ENCODE data around the gene NRXN3.

The NRXN3 gene

DNA sequence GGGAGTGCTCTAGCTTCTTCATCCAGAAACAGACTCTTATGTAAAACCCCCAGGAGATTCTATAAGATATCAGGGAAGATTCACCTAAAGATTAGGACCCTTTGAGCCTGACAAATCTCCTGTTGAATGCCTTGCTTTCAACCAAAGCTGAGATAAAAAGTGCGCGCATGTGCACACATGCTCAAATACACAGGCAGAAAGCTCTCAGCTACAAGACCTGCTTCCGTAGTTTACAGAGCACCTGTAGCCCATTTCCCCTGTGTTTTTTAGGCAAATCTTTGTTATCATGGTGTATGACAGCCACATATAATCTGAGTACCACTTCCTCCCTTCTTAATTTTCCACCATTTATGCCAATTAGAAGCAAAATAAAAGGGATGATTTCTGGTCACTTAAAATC is 866.9 kb downstream of the NRXN3 start:
- DNase-seq: no peak

DNA sequence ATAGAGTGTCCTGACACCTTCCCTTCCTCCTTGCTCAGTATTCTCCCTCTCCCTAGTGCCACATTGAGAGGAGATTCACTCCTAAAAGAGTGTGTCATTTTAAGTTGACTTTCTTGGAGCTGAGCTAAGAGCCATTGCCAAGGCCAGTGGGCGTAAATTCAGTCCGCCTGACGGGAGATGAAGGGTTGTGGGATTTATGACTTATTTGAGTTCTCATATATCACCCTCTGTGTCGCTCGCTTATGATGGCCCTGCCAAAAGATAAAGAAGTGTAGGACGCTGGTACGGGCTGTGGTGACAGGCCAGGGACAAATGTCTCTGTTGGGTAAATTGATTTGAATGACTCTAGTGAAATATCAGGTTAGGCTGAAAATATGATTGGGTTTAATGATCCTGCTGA is 867.4 kb downstream of the NRXN3 start:
- no peak for DNase-seq

DNA sequence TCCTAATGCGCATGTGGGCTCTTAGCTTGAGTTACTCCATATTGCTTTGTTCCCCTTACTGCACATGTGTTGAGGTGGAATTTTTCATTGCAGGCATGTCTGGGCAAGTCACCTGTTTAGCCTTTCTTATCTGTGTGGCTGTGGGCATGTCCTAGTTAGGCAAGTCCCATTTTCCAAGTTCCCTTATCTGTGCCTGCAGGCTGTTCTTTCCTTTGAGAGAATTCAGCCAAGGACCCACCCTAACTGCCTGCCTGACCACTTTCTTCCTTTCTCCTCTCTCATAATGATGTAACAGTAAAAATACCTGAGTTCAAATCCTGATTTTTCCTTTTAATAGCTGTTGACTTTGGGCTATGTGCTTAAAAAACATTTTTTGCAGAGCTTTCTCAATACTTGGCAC is 870.6 kb downstream of the NRXN3 start:
- no peak for DNase-seq

DNA sequence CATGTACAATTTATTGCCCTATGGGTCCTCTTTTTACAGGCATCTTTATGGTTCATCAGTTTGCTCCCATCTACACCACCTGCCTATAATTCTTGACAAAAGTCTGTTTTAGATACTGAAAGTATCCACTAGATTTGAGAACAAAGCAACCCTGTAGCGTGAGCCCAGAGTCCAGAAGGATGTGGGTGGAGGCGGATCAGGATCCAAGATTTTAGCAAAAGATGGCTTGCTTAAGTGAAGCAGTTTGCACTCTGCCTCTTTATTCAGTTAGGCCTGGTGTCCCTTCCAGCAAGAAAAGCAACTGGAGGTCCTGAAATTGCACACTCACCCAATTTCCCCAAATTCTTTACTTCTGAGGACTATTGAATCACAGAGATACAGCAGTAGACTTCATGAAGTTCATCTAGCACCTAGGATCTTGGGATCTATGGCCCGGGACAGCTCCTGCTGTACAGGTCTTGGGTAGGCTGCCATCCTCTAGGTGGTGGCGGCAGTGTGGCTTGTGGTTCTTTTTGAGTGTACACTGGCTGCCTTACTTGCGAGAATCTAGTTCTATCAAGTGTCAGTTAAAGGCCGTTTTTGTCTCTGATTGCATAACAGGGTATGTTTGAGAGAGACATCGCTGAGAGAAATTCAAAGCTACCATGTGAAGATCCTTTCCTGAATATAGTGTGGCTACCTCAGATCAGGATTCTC is 873.2 kb downstream of the NRXN3 start:
- DNase-seq: no peak

DNA sequence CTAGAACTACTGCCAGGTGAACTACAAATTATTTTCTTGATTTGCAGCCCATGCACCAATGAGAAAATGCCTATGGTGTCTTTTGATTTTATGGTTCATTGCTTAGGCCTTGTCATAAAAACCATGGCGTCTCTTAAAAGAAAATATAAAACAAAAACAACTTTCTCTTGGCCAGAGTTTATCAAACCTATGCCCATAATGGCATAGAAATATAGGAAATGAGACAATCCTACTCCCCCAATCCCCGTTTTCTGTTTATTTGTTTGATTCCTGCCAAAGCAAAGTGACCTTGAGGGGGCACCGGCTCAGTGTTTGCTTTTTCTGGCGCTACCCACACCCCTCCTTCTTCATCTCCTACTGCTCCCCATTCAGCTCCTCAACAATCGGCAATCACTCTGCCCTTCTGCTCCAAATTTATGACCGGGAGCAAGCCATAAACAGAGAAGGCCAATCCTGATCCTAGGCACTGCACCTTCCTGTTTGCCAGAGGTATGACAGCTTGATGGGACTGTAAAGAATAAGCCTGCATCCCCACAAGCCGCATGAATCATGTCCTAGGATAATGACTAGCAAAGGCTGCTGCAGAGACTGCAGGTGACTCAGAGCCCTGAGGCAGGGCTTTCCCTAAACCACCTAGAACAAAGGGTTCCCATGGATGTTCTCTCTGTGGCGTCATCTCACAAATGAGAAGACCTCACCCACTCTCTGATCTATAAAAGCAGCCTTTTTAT is 874.9 kb downstream of the NRXN3 start:
- peak; percentile 63 to 90 for DNase-seq

DNA sequence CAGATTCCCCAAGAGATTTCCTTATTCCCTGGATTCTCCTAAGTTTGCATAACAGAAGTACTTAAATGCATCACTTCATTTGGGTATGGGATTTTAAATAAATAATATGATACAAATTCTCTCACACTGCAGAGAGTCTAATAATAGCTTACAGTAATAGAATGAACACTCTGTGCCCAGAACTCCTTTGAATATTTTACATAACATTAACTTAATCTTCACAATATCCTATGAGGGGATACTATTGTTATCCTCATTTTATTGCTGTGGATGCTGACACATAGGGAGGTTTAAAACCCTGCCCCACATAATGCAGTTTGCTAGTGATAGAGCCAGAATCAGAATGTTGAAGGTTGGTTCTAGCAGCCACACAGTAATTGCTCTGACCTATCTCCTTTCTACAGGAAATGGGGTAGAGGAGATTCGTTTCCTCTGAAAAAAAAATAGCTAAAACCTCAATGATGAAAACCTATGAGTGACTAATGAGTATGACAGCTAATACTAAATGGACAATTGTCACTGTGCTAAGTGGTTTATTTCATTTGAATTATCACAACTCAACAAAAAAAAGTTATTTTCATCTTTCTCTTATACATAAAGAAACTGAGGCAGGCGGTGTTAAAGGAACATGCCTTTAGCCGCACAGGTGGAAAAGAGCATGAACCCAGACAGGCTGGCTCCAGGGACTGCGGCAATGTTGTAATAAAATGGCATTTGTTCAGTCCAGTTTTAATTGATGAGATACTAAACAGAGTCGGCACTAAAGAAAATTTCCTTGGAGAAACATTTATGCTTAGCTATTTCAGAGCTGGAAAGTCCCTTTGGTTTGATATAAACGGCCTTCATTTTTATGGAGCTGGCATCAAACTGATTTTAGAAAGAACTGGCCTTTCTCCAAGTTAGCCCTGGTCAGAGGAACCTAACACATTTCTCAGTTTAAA is 880.9 kb downstream of the NRXN3 start:
- DNase-seq: no peak

DNA sequence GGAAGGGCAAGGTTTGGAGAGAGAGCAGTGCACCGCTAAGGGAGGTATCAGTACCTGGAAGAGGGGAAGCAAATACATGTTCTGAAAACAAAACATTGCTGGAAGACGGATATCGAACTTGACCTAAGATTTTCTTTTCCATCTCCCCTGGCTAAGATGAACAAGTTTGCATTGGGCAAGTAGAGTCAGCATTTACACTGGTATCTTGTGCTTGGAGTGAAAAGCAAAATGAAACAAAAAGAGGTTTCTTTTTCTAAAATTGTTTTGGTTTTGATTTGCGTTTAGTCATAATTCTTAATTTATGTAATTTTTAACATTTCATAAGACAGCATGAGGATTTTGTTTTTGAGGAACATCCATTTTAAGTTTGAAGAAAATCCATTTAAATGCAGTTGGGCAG is 881.6 kb downstream of the NRXN3 start:
- DNase-seq: no peak

DNA sequence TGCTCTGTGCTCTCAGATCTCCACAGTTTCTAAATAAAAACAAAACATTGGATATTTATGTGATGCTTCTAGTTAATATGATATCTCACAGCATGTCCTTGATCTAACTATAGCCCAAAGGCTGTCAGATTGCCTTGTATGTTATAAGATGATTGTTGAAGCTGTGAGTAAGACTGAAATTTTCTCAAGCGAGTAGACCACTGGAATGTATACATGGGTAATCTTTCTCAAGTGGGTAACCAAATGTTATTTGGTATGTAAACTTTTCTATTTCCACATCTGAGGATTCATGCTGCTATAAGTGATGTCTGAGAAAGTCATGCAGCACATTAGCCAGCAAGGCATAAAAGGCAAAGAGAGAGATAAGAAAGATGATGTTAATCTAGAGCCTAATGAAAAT is 886.7 kb downstream of the NRXN3 start:
- no peak for DNase-seq

DNA sequence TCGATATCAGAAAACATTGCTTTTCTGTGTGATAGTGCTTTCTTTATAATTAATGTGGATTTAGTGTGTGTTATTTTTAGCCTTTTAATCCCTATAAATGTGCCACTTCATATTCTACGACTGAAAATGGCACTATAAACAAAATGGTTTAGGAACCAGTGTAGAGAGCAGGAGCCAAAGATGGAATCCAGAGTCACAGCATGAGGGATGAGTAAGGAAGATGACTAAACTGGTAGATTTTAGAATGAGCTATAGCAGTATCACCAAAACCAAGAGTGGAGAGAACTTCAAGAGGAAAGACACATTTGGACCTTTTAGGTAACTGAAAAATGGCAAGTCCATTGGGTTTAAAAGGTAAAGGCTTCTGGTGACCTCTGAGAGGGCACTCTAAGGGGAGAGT is 887.2 kb downstream of the NRXN3 start:
- DNase-seq: no peak

DNA sequence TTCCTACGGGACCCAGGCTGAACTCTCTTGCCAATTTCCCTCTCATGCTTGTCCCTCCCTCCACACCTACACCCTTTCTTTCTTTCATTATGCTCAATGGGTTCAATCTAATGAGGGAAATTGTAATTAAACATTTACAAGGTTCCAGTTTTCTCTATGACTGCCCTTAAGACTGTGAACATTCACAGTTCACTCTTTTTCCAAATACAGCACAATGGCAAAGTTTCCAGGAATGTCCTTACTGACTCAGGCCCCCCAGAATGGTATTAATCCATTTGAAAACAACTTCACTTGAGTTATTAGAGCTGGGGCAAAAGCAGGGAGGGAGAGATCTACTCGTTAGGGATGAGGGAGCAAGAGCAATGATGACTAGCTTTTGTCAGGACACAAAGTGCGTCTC is 892.1 kb downstream of the NRXN3 start:
- no peak for DNase-seq

DNA sequence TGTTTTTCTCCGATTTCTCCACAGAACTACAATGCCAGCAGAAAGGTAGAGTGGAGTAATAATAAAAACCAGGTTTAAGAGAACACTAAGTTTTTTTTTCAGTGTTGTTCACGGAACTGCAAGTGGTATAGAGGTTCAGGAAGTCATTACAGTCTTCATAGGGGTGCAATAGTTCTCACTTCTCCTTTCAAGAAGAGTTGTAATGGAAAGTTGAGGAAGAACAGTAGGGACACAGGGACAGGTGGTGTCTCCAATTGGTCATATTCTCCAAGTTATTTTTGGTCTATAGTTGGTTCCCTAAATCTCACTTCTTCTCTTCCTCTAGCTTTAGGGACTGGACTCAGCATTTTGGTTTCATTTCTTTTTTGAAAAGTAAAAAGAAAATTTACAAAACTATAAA is 894.0 kb downstream of the NRXN3 start:
- no peak for DNase-seq

DNA sequence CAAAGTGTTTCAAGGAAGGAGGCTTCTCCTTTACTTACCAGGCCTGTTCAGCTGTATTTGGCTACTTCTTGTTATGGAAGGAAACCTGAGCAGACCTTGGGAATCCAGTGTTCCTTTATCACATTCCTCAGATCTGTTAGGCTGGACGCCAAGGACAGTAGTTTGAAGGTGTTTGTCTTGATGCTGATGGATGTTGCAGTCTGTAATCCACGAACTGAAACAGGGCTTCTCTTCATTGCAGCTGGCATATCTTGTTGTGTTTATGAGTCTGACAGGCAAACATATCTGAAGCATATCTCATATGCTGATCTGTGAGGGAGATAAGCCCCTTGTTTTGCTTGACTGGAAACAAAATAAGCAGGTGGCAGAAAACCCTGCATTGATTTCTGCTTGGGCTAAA is 904.3 kb downstream of the NRXN3 start:
- no peak for DNase-seq

DNA sequence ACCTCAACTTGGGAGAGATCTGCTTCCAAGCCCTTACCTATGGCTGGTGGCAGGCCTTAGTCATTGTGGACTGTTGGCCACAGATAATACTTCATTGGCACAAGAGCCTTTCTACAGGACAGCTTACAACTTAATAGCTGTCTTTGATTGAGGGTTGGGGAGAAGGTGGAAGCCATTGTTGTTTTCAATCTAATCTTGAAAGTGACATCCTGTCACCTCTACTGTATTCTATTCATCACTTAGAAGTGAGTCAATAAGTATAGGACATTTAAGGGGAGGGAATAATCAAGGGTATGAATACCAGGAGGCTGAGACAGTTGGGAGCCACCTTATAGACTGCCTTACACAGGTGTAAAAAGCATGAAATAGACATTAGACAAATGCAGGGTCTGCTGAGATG is 906.3 kb downstream of the NRXN3 start:
- DNase-seq: no peak

DNA sequence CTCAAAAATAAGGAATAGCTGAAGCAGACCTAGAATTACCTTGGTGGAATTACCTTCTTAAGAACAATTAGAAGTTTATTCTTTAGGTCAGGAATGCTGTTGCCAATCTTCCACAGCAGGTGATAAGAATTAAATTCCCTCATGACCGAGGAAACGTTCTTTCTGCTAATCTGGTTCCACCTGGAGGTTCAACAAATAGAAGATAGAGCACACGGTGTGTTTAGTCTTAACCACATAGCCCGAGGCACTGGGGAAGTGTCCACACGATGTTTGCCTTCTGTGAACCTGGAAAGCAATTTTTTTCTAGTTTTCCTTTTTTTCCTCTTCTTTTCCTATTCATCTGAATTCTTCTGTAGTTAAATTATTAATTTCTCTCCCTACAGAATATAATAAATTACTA is 906.9 kb downstream of the NRXN3 start:
- peak; percentile 36 to 60 for DNase-seq

DNA sequence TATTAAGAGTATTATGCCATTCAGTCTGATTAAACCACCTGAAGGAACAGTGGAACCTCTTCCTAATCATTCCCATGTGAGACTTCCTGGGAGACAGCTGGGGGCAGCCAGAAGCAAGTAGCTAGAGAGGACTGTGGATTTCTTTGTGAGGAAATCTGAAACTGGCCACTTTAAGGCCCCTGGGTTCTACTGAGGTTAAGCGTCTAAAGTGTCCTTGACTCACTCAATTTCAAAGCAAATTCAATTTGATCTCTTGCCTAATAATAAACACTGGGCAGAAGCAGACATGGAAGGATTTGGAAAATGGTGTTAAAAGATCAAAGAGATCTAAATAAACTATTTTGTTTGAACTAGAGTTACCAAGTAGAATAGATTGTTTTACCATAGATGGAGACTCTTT is 909.9 kb downstream of the NRXN3 start:
- no peak for DNase-seq

DNA sequence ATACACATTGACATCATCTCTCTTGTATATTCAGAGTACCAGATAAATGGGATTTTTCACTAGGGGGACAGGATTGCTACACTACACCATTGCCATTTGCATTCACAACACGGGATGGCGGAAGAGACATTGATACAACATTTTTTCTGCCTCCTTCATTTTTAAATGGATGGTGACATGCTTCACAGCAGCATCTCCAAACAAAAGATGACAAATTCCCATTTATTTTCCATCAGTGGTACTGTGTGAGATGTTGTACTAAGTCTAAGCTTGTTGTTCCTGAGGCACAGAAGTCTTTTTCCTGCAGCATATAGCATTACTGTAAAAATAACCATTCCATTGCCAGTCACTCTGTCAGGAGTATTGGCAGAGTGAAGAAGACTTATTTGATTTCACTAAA is 912.7 kb downstream of the NRXN3 start:
- no peak for DNase-seq

DNA sequence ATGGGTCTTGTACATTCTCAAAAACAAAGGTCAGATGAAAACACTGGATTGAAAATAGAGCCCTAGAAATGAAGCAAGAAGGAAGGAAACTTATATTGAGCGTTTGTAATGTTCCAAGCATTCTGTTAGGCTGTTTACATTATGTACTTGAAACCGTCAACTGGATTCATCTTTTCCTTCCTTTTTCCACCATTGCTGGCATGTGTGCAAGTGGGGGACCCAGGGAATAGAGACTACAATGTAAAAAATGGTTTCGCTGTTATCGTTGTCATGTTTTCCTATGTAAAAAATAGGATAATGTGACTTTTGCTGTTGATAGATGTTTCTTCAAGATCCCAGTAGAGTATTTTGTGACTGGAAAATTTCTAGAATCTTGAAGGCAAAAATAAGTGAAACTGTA is 913.2 kb downstream of the NRXN3 start:
- DNase-seq: no peak

DNA sequence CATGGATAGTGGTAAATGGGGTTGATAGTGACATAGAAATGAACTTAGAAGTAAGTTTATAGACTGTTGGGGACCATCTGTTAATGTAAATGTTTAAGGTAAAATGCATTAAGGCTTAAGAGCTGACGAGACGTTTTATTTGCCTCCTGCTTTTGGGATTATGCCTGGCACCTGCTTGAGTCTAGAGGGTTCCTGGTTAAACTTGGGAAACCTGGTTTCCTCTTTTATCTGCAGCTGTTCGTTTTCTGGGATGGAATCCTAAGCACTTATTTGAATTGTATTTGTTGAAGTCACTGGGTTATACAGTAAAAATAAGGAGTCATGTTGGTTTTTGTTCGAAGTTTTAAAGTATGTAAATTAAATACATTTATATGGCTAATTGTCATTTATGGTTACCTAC is 914.7 kb downstream of the NRXN3 start:
- no peak for DNase-seq

DNA sequence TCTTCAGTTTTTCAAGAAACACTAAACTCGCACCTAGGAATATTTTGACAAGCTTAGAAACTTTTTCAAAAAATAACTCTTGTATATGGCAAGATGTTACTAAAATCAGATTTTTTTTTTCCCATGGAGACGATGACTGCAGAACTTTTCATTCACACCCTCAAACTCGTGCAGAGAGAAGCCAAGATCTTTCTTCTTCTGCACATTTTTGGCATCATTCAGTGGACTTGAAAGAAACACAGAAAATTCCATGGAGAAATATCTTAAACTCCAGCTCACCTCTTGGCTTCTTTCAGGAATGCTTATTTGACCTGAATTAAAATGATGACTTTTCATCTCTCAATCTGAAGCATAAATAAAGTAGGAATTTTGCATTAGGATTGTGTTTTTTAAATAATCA is 919.4 kb downstream of the NRXN3 start:
- no peak for DNase-seq

DNA sequence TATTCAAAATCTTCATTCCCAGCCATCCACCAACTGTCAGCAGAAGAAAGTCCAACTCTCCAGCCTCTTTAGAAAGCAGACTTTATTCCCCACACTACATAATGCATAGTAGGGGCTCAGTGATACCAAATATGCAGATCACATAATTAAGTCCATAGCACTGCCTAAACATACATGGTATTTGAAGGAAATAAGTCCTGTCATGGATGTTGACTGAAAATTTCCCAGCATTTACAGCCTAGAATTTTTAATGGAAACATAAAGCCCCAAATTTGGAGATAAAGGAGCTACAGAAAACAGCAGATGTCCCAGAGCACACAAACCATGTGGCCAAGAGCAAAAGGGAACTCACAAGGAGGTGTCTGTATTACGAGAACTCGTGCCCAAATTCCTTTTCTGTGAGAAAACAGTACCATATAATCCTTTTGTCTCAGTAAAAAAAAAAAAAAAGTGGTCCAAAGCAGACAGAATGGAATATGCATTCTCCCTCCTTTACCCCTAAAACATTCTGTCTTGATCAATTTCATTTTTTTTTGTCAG is 920.5 kb downstream of the NRXN3 start:
- DNase-seq: no peak

DNA sequence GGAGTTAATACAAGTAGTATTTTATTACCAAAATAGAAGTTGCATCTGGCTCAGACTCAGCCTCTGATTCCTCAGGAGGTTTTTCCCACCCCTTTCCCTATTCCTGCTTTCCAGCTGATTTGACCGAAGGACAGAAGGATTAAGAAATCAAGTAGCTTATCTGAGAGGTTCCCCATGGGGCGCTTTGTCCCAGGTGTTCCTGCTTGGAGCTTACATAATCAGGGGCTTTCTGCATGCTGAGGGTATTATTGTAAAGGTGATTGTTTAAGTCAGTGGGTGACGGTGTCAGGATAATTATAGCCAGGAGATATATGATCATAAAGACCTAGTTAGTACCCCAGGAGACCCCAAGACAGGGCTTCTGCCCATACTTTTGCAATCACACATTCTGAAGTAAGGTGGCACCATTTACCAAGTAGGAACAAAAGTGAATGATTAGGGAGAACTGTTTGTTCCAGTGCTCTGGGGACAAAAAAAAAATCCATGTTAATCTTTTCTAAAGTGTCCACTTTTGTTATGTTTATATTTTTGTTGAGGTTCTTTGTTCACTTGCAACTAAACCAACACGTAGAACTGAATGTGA is 921.3 kb downstream of the NRXN3 start:
- DNase-seq: peak; percentile 29 to 47

DNA sequence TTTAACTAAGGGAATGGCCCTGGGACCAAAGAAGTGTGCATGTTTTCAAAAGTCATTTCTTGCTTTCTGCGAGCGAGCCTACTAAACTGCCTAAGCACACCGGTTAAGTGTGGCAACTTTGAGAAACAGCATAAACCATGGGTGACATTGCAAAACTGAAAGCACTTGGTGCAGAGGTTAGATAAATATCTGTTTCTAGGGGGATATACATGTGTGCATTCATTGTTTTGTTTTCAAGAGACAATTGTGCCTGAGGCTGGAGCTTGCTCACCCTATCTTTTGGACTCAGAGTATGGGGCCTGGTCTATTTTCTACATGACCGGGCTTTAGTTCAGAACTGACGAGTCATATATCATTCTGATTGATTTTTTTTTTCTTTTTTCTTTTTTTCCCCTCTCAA is 923.4 kb downstream of the NRXN3 start:
- DNase-seq: no peak

DNA sequence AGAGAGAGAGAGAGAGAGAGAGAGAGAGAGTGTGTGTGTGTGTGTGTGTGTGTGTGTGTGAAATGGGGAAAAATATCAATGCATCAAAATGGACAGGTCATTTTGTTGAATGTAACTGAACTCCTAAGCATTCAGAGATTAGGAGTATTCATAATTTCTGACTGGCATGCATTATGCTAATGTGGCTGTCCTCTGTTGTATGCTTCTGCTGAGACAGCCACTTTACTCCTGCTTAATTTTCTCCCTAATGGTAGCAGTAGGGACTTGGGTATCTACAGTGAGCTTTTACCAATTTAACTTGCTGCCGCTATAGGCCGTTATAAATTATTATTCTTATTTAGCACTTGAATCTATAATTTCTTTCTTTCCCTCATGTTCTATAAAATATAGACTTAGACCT is 924.8 kb downstream of the NRXN3 start:
- DNase-seq: no peak
